NT2/D1 (cell line): Measurements from ENCODE around the gene SLC24A4.

Source experiments
- DNase-seq: peaks from one replicate; pipeline ENCODE4 v3.0.0-alpha.2; 2011; ENCODE audit warnings: low read depth, low spot score
- H3K27me3 ChIP-seq: 2 replicates; pipeline ENCODE4 v1.6.0; 2011; ENCODE audit warnings: mild to moderate bottlenecking; ENCODE audit not compliant: insufficient read length, insufficient read depth
- H3K36me3 ChIP-seq: 2 replicates; pipeline ENCODE4 v1.6.1; 2011; ENCODE audit warnings: mild to moderate bottlenecking, low read length, mixed read lengths; ENCODE audit not compliant: insufficient read depth, insufficient read length
- H3K4me1 ChIP-seq: 2 replicates; pipeline ENCODE4 v1.5.1; 2011; ENCODE audit not compliant: insufficient read depth, insufficient read length
- H3K4me3 ChIP-seq: 2 replicates; pipeline ENCODE4 v1.5.1; 2011; ENCODE audit warnings: low read depth; ENCODE audit not compliant: insufficient read length
- H3K9ac ChIP-seq: 2 replicates; pipeline ENCODE4 v1.6.0; 2011; ENCODE audit warnings: low read depth; ENCODE audit not compliant: insufficient read length
- H3K9me3 ChIP-seq: 2 replicates; pipeline ENCODE4 v1.5.1; 2011; ENCODE audit warnings: mild to moderate bottlenecking, low read length; ENCODE audit not compliant: insufficient read depth
- SUZ12 ChIP-seq: IDR thresholded peaks from 2 replicates; pipeline ENCODE4 v1.6.1; 2011; ENCODE audit not compliant: insufficient read length, insufficient read depth; ENCODE audit errors: extremely low read depth
- YY1 ChIP-seq: IDR thresholded peaks from 2 replicates; pipeline ENCODE4 v1.6.1; 2011; ENCODE audit not compliant: insufficient read length, insufficient read depth
- ZNF274 ChIP-seq: IDR thresholded peaks from 2 replicates; pipeline ENCODE4 v1.6.1; 2011; ENCODE audit warnings: mild to moderate bottlenecking, low read depth, low read length

The SLC24A4 gene

GRCh38 chr14:92544051-92544720, 221.2 kb downstream of the SLC24A4 start:
- no peak for DNase-seq
- no peaks in the 10 kb centered on the region for H3K36me3 ChIP-seq

GRCh38 chr14:92546347-92547053, 223.5 kb downstream of the SLC24A4 start:
- TF ChIP-seq YY1 = no peak
- TF ChIP-seq SUZ12 = no peak
- TF ChIP-seq ZNF274 = no peak
- H3K4me3 ChIP-seq = no peak overlapping the region
- DNase-seq = no peak
- H3K4me1 ChIP-seq = no peaks in the 10 kb centered on the region
- H3K9me3 ChIP-seq = no peaks in the 10 kb centered on the region
- H3K36me3 ChIP-seq = no peaks in the 10 kb centered on the region
- H3K27me3 ChIP-seq = no peaks in the 10 kb centered on the region
- no peak overlapping the region for H3K9ac ChIP-seq

More at GRCh38 chr14:92544051-92544720, 221.2 kb downstream of the SLC24A4 start:
- H3K4me1 ChIP-seq = peaks cover 2% of the 10 kb centered on the region
- H3K27me3 ChIP-seq = no peaks in the 10 kb centered on the region
- H3K4me3 ChIP-seq = no peak overlapping the region
- TF ChIP-seq SUZ12 = no peak
- TF ChIP-seq YY1 = no peak
- TF ChIP-seq ZNF274 = no peak
- H3K9ac ChIP-seq = no peak overlapping the region
- H3K9me3 ChIP-seq = no peaks in the 10 kb centered on the region

- Histone ChIP-seq H3K9ac (no peak overlapping the region), H3K4me1 (peaks cover 4% of the 10 kb centered on the region), H3K9me3 (no peaks in the 10 kb centered on the region), H3K4me3 (no peak overlapping the region), H3K27me3 (no peaks in the 10 kb centered on the region), H3K36me3 (no peaks in the 10 kb centered on the region)
- DNase-seq = no peak
- TF ChIP-seq ZNF274 (no peak), SUZ12 (no peak), YY1 (no peak)
Measured at GRCh38 chr14:92549105-92549858, 226.3 kb downstream of the SLC24A4 start.

GRCh38 chr14:92549859-92550230, 226.9 kb downstream of the SLC24A4 start:
- H3K36me3 ChIP-seq = no peaks in the 10 kb centered on the region
- no peaks in the 10 kb centered on the region for H3K27me3 ChIP-seq
- no peak overlapping the region for H3K4me3 ChIP-seq
- no peaks in the 10 kb centered on the region for H3K9me3 ChIP-seq
- DNase-seq = no peak
- TF ChIP-seq ZNF274 (no peak), YY1 (no peak), SUZ12 (no peak)
- H3K9ac ChIP-seq = no peak overlapping the region
- peaks cover 4% of the 10 kb centered on the region for H3K4me1 ChIP-seq
